H1 (cell line): Measurements from ENCODE around the gene ALK.

Experiments
- CEBPB ChIP-seq: IDR thresholded peaks from 2 replicates; pipeline ENCODE4 v1.6.1; 2012; ENCODE audit warnings: low read depth, low read length
- CHD2 ChIP-seq: IDR thresholded peaks from 2 replicates; pipeline ENCODE4 v1.6.1; 2012; ENCODE audit warnings: low read length, improper control_type of control experiment
- JUND ChIP-seq: IDR thresholded peaks from 2 replicates; pipeline ENCODE4 v1.6.1; 2011; ENCODE audit warnings: mild to moderate bottlenecking, improper control_type of control experiment, low read length
- KDM1A ChIP-seq: fragments of 200-600, 300-600 bp; sonication (generic); IDR thresholded peaks from 2 replicates; pipeline ENCODE4 v1.7.1; 2016; ENCODE audit warnings: mild to moderate bottlenecking, low read length, borderline replicate concordance
- NRF1 ChIP-seq: IDR thresholded peaks from 2 replicates; pipeline ENCODE4 v1.6.1; 2011; ENCODE audit warnings: mild to moderate bottlenecking, low read depth, low read length, improper control_type of control experiment
- POLR2A ChIP-seq, 2 experiments: IDR thresholded peaks; 1 replicate in 1 of 2; 2 replicates in 1 of 2; pipeline ENCODE4 v1.6.1; 2011; ENCODE audit warnings: low read depth in 2 of 2, low read length in 2 of 2, mild to moderate bottlenecking in 2 of 2; ENCODE audit errors: control extremely low read depth in 1 of 2
- POLR2AphosphoS5 ChIP-seq: IDR thresholded peaks from 2 replicates; pipeline ENCODE4 v1.6.1; 2011; ENCODE audit warnings: low read depth, low read length
- RAD21 ChIP-seq, 2 experiments: IDR thresholded peaks in 1 of 2; conservative IDR thresholded peaks in 1 of 2; 2 replicates each; pipeline ENCODE4 v1.6.1; 2011; ENCODE audit warnings: low read depth in 2 of 2, low read length in 2 of 2, improper control_type of control experiment in 1 of 2, inconsistent platforms in 1 of 2, mild to moderate bottlenecking in 1 of 2, moderate library complexity in 1 of 2
- RXRA ChIP-seq: IDR thresholded peaks from 2 replicates; pipeline ENCODE4 v1.6.1; 2011; ENCODE audit warnings: low read depth, mild to moderate bottlenecking, low read length, moderate library complexity; ENCODE audit not compliant: insufficient read depth
- SUZ12 ChIP-seq: fragments of 200-600 bp; sonication (generic); IDR thresholded peaks from 2 replicates; pipeline ENCODE4 v1.6.1; 2012; ENCODE audit warnings: mild to moderate bottlenecking, inconsistent platforms, low read length, moderate library complexity, mixed read lengths
- TBP ChIP-seq: IDR thresholded peaks from 2 replicates; pipeline ENCODE4 v1.6.1; 2011; ENCODE audit warnings: low read depth, low read length, improper control_type of control experiment
- YY1 ChIP-seq: IDR thresholded peaks from 2 replicates; pipeline ENCODE4 v1.6.1; 2011; ENCODE audit warnings: low read depth, mild to moderate bottlenecking, low read length
- ZNF274 ChIP-seq: IDR thresholded peaks from 2 replicates; pipeline ENCODE4 v1.7.0; 2012; ENCODE audit warnings: low read length, borderline replicate concordance; ENCODE audit errors: extremely low read depth
- TF ChIP-seq, protein P1 (sequence below), 3 experiments: IDR thresholded peaks; 1 replicate in 2 of 3; 2 replicates in 1 of 3; pipeline versions ENCODE4 v1.5.1 to v1.6.1; 2011; ENCODE audit warnings: low read length in 3 of 3, mild to moderate bottlenecking in 3 of 3, inconsistent platforms in 2 of 3, low read depth in 1 of 3, moderate library complexity in 1 of 3; ENCODE audit not compliant: insufficient read depth in 1 of 3; ENCODE audit errors: control extremely low read depth in 1 of 3

DNA sequence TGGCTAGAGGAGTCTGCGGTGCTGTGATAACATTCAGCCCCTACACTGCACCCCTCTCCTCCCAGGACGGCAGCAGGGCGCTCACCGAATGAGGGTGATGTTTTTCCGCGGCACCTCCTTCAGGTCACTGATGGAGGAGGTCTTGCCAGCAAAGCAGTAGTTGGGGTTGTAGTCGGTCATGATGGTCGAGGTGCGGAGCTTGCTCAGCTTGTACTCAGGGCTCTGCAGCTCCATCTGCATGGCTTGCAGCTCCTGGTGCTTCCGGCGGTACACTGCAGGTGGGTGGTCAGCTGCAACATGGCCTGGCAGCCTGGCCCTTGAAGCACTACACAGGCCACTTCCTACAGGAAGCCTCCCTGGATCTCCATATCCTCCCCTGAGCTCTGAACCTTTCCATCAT is 698.1 kb downstream of the ALK start:
- TF ChIP-seq CHD2 (no peak), POLR2AphosphoS5 (no peak), RXRA (no peak), SUZ12 (no peak), CEBPB (no peak), JUND (no peak), POLR2A (IDR thresholded peaks at IDR 0.05; ENCODE audit: control extremely low read depth in 1 of 2, low read depth in 2 of 2, low read length in 2 of 2) (no peak), ZNF274 (no peak), KDM1A (no peak), RAD21 (IDR thresholded peaks at IDR 0.05 in 1 of 2, conservative IDR thresholded peaks at IDR 0.05 in 1 of 2; ENCODE audit: low read depth in 2 of 2, low read length in 2 of 2) (no peak), TBP (no peak), NRF1 (no peak), YY1 (no peak)
- TF ChIP-seq, protein P1, sequence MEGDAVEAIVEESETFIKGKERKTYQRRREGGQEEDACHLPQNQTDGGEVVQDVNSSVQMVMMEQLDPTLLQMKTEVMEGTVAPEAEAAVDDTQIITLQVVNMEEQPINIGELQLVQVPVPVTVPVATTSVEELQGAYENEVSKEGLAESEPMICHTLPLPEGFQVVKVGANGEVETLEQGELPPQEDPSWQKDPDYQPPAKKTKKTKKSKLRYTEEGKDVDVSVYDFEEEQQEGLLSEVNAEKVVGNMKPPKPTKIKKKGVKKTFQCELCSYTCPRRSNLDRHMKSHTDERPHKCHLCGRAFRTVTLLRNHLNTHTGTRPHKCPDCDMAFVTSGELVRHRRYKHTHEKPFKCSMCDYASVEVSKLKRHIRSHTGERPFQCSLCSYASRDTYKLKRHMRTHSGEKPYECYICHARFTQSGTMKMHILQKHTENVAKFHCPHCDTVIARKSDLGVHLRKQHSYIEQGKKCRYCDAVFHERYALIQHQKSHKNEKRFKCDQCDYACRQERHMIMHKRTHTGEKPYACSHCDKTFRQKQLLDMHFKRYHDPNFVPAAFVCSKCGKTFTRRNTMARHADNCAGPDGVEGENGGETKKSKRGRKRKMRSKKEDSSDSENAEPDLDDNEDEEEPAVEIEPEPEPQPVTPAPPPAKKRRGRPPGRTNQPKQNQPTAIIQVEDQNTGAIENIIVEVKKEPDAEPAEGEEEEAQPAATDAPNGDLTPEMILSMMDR (IDR thresholded peaks at IDR 0.05; ENCODE audit: control extremely low read depth in 1 of 3, insufficient read depth in 1 of 3, low read depth in 1 of 3, low read length in 3 of 3), result no peak
